Neural crest cell (in vitro differentiated cells): ENCODE measurements around the gene PREPL. TPM values are rescaled to one million over a fixed set of nuclear protein-coding genes. Genes with fewer than 3 reads are reported as not detected.
"Not testable (repeated sequence)": the region's sequence is repeated elsewhere in the genome, so short reads cannot be mapped to it uniquely, and the experiment has no call there.

ENCODE experiments used
- DNase-seq: peaks from one replicate; pipeline ENCODE4 v3.0.0; 2021; ENCODE audit warnings: low read depth, mixed read lengths, low spot score
- H3K27ac Mint-ChIP-seq: one replicate; pipeline ENCODE4 v1.8.0; 2021; ENCODE audit warnings: mild to moderate bottlenecking, mixed read lengths; ENCODE audit not compliant: unreplicated experiment
- H3K27me3 Mint-ChIP-seq: 2 replicates; pipeline ENCODE4 v1.8.0; 2021; ENCODE audit warnings: low read depth, mild to moderate bottlenecking, mixed read lengths
- H3K36me3 Mint-ChIP-seq: 2 replicates; pipeline ENCODE4 v1.8.0; 2021; ENCODE audit warnings: low read depth, mild to moderate bottlenecking, mixed read lengths
- H3K4me1 Mint-ChIP-seq: 2 replicates; pipeline ENCODE4 v1.8.0; 2021; ENCODE audit warnings: mixed read lengths
- H3K4me3 Mint-ChIP-seq: one replicate; pipeline ENCODE4 v1.8.0; 2021; ENCODE audit warnings: mild to moderate bottlenecking, mixed read lengths
- H3K9me3 Mint-ChIP-seq: 2 replicates; pipeline ENCODE4 v1.8.0; 2021; ENCODE audit warnings: mixed read lengths
- CTCF ChIP-seq: fragments of 200-600 bp; sonication (generic); conservative IDR thresholded peaks from 2 replicates; pipeline ENCODE4 v1.5.0; 2021; ENCODE audit warnings: antibody characterized with exemption, mild to moderate bottlenecking
- total RNA-seq: library from RNA; stranded (reverse); gene quantifications from 2 replicates; pipeline ENCODE4 v1.2.1, GENCODE V29; 2021

Gene PREPL
- total RNA-seq, 1 donor from 2014 or later, result 46.1 TPM

- no peak overlapping the region for H3K4me3 Mint-ChIP-seq
- no peaks in the 10 kb centered on the region for H3K27me3 Mint-ChIP-seq
- peaks cover 13% of the 10 kb centered on the region for H3K36me3 Mint-ChIP-seq
- peaks cover 10% of the 10 kb centered on the region for H3K9me3 Mint-ChIP-seq
- DNase-seq, result no peak
- H3K27ac Mint-ChIP-seq, result no peak overlapping the region
- H3K4me1 Mint-ChIP-seq, result no peaks in the 10 kb centered on the region
- TF ChIP-seq CTCF, result no peak
Observed at GRCh38 chr2:44305882-44306281, 55.4 kb downstream of the PREPL start.

- H3K27me3 Mint-ChIP-seq, result no peaks in the 10 kb centered on the region
- no peak for TF ChIP-seq CTCF
- H3K36me3 Mint-ChIP-seq, result peaks cover 3% of the 10 kb centered on the region
- no peak for DNase-seq
- no peak overlapping the region for H3K27ac Mint-ChIP-seq
- peaks cover 6% of the 10 kb centered on the region for H3K9me3 Mint-ChIP-seq
- no peak overlapping the region for H3K4me3 Mint-ChIP-seq
- H3K4me1 Mint-ChIP-seq, result no peaks in the 10 kb centered on the region
Observed at GRCh38 chr2:44304258-44304657, 57.0 kb downstream of the PREPL start.

GRCh38 chr2:44303766-44304165 lies 57.5 kb downstream of the PREPL start:
- not testable (repeated sequence) for DNase-seq, H3K9me3 Mint-ChIP-seq, H3K4me3 Mint-ChIP-seq, H3K27me3 Mint-ChIP-seq, H3K36me3 Mint-ChIP-seq, H3K27ac Mint-ChIP-seq, H3K4me1 Mint-ChIP-seq

- no peaks in the 10 kb centered on the region for H3K36me3 Mint-ChIP-seq
- H3K4me3 Mint-ChIP-seq, result no peak overlapping the region
- H3K4me1 Mint-ChIP-seq, result peaks cover 2% of the 10 kb centered on the region
- TF ChIP-seq CTCF, result no peak
- peaks cover 3% of the 10 kb centered on the region for H3K9me3 Mint-ChIP-seq
- no peaks in the 10 kb centered on the region for H3K27me3 Mint-ChIP-seq
- no peak overlapping the region for H3K27ac Mint-ChIP-seq
- DNase-seq, result no peak
Observed at GRCh38 chr2:44301111-44301510, 60.2 kb downstream of the PREPL start.

- Mint-ChIP-seq H3K4me1 (peaks cover 4% of the 10 kb centered on the region), H3K9me3 (peaks cover 3% of the 10 kb centered on the region), H3K4me3 (no peak overlapping the region), H3K36me3 (no peaks in the 10 kb centered on the region), H3K27ac (no peak overlapping the region), H3K27me3 (no peaks in the 10 kb centered on the region)
- no peak for TF ChIP-seq CTCF
- no peak for DNase-seq
Observed at GRCh38 chr2:44299635-44300034, 61.7 kb downstream of the PREPL start.

GRCh38 chr2:44297431-44297830 lies 63.9 kb downstream of the PREPL start:
- no peak for DNase-seq
- Mint-ChIP-seq H3K36me3 (no peaks in the 10 kb centered on the region), H3K27me3 (no peaks in the 10 kb centered on the region), H3K27ac (no peak overlapping the region), H3K9me3 (no peaks in the 10 kb centered on the region), H3K4me3 (no peak overlapping the region), H3K4me1 (peaks cover 4% of the 10 kb centered on the region)
- no peak for TF ChIP-seq CTCF
